Keratinocyte (primary cell): ENCODE results near the gene GTF2IRD1.

Source experiments
- EZH2 ChIP-seq: IDR thresholded peaks from one replicate; pipeline ENCODE4 v1.6.1; 2012; ENCODE audit warnings: inconsistent platforms, mild to moderate bottlenecking, low read length, moderate library complexity
- TF ChIP-seq, protein P1 (sequence below), 3 experiments: IDR thresholded peaks in 1 of 3; conservative IDR thresholded peaks in 1 of 3; optimal IDR thresholded peaks in 1 of 3; 2 replicates in 2 of 3; 3 replicates in 1 of 3; pipeline versions ENCODE3 to v1.5.1; 2011; ENCODE audit warnings: low read length in 3 of 3, mild to moderate bottlenecking in 3 of 3, moderate library complexity in 2 of 3, control low read depth in 1 of 3, inconsistent platforms in 1 of 3; ENCODE audit not compliant: insufficient read depth in 2 of 3; ENCODE audit errors: extremely low read depth in 1 of 3

DNA sequence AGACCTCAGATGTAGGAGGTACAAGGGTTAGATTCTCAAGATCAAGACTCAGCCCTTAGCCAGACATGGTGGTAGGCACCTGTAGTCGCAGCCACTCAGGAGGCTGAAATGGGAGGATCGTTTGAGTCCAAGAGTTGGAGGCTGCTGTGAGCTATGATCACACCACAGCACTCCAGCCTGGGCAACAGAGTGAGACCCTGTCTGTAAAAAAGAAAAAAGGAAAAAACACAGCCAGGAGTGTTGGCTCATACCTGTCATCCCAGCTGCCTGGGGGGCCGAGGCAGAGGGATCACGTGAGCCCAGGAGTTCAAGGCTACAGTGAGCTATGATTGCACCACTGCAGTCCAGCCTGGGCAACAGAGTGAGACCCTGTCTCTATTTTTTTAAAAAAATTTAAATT, 69.3 kb downstream of the GTF2IRD1 start:
- TF ChIP-seq, protein P1, sequence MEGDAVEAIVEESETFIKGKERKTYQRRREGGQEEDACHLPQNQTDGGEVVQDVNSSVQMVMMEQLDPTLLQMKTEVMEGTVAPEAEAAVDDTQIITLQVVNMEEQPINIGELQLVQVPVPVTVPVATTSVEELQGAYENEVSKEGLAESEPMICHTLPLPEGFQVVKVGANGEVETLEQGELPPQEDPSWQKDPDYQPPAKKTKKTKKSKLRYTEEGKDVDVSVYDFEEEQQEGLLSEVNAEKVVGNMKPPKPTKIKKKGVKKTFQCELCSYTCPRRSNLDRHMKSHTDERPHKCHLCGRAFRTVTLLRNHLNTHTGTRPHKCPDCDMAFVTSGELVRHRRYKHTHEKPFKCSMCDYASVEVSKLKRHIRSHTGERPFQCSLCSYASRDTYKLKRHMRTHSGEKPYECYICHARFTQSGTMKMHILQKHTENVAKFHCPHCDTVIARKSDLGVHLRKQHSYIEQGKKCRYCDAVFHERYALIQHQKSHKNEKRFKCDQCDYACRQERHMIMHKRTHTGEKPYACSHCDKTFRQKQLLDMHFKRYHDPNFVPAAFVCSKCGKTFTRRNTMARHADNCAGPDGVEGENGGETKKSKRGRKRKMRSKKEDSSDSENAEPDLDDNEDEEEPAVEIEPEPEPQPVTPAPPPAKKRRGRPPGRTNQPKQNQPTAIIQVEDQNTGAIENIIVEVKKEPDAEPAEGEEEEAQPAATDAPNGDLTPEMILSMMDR (optimal IDR thresholded peaks at IDR 0.05 in 1 of 3, IDR thresholded peaks at IDR 0.05 in 1 of 3, conservative IDR thresholded peaks at IDR 0.05 in 1 of 3; ENCODE audit: extremely low read depth in 1 of 3, insufficient read depth in 2 of 3, low read length in 3 of 3), result no peak
- no peak for TF ChIP-seq EZH2
